ENCODE measurements around the gene CMTM5.

DNA sequence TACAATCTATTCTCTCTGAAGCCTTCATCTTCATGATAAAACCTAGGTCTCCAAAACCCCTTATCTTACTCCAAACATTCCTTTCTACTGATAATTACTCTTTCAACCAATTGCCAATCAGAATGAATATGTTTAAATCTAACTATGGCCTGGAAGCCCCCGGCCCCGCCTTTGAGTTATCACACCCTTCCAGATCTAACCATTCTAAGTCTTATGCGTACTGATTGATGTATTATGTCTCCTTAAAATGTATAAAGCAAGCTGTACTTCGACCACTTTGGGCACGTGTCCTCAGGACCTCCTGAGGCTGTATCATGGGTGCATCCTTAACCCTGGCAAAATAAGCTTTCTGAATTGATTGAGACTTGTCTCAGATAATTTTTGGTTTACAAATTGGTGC is 41.2 kb upstream of the CMTM5 start:
- TF ChIP-seq POLR2A (IDR thresholded peaks at IDR 0.05; ENCODE audit: low read depth, low read length) (no peak), TAF1 (IDR thresholded peaks at IDR 0.05; ENCODE audit: borderline replicate concordance, low read depth, low read length) (no peak)
